Mammary microvascular endothelial cell (primary cell): Measurements from ENCODE around the gene ARHGEF18. TPM values are rescaled to one million over a fixed set of nuclear protein-coding genes. Genes with fewer than 3 reads are reported as not detected.

Experiments
- total RNA-seq: library from RNA; depleted of rRNA; stranded (reverse); fragments of >200 nt; gene quantifications from 2 replicates; pipeline ENCODE4 v1.2.3, GENCODE V29; 2015

The ARHGEF18 gene
- total RNA-seq = 26.3 and 26.8 TPM in 2 replicates

GRCh38 chr19:7348587-7349230 lies at the start of gene ARHGEF18:
ARHGEF18 (plus strand) TSS chr19:7348937; CDS start chr19:7362891, 13,954 bp downstream.

Other genes with a start within 250 kb of the ARHGEF18 start
- 3.7 and 4.1 TPM in 2 replicates for gene INSR, start 54.5 kb upstream of the ARHGEF18 start, total RNA-seq
- gene PEX11G, start 140.1 kb downstream of the ARHGEF18 start, total RNA-seq = 1.1 and 2.1 TPM in 2 replicates
- 26.2 and 26.8 TPM in 2 replicates for gene ZNF358, start 167.2 kb downstream of the ARHGEF18 start, total RNA-seq
- 6.3 and 8.0 TPM in 2 replicates for gene MCOLN1, start 173.7 kb downstream of the ARHGEF18 start, total RNA-seq
- gene PNPLA6, start 186.8 kb downstream of the ARHGEF18 start, total RNA-seq = 108 and 110 TPM in 2 replicates
- 0.10 TPM in 1 of 2 replicates, not detected in the other for gene CAMSAP3, start 246.9 kb downstream of the ARHGEF18 start, total RNA-seq